Fibroblast of skin of right quadriceps (primary cell): Measurements from ENCODE around the gene PNMA8B.
A peak's percentile ranks its signal among the peaks of the same experiment; 100 is the strongest.

Source experiments
- DNase-seq: peaks from one replicate; pipeline ENCODE4 v3.0.0-alpha.2; 2013

PNMA8B gene

DNA sequence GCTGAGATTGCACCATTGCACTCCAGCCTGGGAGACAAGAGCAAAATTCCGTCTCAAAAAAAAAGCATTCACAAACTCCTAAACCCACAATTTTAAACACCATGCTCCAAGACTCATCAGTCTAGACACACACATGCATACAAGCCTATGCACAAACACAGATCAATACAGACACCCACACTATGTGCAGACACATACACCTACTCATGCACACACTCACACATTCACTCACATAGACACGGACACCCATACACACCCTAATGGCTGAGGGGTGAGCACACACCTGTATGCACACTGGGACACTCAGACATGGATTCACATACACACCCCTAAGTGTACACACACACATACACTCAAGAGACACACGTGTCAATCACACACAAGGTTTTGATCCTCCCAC, 9.3 kb downstream of the PNMA8B start:
- DNase-seq: no peak

DNA sequence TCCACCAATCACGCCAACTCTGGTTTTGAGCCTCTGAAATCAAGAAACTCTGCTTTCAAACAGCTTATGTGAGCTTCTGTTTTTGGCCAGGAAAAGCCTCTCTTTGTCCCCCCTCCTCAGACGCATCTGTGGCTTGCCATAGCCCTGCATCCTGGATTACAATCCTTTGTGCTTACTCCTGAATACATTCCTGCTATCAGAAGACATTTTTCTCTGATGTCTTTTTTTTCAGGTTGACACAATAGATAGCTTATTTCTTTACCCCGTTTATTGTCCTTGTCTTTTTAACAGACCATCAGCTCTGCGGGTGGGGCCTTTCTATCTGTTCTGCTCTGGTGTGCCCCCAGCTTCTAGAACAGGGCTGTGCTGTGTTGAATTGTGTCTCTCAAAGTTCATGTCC, 11.0 kb downstream of the PNMA8B start:
- DNase-seq: no peak

DNA sequence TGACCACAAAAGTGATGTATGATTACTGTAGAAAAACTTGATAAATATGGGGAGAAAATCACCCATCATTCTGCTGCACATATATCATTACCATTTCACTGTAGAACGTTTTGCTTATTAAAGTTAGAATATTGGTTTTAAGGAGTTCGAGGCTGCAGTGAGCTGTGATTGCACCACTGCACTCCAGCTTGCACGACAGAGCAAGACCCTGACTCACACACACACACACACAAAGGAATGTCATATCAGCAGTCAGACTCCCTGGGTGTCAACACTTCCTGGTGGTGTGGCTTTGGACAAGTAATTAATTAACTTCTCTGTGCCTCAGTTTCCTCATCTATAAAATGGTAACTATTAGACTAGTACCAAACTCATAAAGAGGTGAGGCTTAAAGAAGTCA, 13.0 kb downstream of the PNMA8B start:
- peak; percentile 67 for DNase-seq

DNA sequence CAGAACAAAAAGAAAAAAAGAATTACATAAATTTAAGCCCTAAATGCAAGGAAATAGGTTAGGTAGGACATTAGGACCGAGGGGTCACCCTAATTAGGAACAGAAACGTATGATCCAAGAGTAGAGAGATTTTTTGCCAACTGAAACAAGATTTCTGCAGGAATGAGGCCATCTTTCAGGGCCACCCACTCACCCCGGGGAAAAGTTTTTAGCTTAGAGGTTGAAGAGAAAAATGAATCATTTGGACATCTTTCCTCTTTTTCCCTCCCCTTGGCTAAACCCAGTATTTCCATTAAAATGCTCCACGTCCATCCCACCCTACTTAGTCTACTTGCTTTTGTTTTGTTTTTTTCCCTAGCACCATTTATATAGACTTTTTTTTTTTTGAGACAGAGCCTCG, 13.7 kb downstream of the PNMA8B start:
- peak; percentile 53 for DNase-seq

DNA sequence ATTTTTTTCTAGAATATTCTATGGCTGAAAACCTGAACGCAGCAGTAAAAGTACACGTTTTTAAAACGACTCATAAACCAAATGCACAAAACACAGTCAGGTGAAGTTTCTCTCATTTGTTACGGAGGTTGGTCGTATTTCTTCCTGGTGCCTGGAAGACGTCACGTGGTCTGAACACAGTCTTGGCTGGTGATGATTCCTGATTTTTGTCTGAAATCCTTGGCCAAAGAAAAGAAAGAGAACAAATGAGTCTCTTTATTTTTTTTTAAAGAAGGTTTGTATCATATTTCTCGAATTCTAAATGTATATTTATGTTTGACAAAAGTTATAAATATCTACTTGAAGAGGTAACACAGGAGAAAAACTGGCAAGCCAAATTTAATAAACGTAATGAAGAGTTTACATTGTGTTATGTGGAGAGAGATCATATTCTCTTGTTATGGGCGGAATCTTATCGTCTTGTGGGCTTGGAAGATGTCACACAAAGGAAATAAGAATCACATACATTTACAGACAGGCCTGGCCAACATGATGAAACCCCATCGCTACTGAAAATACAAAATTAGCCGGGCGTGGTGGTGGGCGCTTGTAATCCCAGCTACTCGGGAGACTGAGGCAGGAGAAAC, 14.3 kb downstream of the PNMA8B start:
- DNase-seq: no peak

DNA sequence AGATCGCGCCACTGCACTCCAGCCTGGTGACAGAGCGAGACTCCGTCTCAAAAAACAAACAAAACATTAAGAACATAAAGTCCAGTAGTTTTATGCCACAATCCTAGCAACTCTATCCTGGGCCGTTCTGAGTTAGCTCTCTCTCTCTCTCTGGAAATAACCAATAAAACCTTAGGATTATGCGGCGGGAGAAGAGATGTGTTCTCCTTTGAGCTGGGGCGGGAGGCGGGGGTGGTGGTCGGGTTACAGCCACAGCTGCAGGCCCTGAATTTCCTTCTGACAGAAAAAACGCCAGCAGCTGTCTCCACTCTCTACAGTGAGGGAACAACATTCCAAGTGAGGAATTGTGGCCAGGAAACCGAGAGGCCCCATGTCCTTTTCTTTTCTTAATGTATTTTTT, 15.3 kb downstream of the PNMA8B start:
- peak; percentile 86 for DNase-seq

DNA sequence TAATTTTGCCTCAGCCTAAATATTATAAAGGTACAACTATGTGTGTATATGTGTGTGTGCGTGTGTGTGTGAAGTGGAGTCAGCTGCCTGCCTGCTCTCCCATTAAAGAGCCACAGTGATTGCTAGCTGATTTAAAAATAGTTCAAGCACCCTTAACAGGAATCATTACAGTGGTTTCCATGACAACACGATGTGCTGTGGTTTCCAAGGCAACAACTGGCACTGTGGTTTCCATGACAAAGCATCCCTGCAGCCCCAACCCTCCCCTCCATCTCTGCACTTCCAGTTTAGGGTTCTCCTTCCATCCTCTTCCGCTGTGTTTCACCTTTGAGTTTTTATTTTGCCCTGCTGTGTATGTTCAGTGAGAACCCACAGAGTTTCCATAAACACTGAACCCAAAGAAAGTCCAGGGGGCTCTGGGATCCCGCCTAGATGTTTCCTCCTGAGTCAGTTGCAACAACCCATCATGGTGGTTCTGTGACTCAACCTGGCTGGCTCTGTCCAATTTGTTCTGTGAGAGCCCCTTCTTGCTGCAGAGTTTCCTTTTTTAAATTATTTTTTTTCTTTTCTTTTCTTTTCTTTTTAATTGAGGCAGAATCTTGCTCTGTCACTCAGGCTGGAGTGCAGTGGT, 17.2 kb downstream of the PNMA8B start:
- DNase-seq: peak; percentile 79

DNA sequence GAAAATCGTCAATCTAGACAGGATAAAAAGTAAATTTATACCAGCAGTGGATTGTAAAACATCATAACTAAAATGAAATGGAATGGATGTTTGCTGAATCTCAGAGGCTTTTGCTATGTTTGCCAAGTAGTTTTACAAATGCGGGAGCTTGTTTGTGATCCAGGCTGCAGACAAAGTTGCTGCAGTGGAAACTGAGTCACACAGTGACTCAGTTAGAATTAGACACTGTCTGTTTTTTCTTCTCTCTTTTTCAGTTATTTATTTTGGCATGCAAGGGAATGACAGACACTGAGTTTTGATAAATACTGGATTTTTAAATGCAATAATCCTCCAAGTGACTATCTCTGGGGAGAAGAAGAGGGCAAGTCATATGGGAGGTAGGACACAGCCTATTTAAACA, 19.7 kb downstream of the PNMA8B start:
- DNase-seq: no peak

DNA sequence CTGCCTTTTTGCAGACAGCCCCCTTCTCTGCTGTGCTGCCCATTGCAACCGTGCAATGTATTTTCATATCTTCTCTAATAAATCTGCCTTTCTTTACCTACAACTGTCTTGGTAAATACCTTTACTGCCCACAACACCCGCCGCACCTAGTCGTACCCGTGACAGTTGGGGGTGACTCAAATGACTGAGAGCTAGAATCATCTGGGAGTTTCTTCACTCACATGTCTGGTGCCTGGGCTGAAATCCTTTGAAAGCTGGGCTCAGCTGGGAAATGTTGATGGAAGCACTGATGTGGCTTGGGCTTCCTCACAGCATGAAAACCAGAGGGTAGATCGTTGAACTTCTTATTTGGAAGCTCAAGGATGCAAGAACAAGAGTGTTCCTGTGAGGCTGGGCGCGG, 21.5 kb downstream of the PNMA8B start:
- DNase-seq: no peak

DNA sequence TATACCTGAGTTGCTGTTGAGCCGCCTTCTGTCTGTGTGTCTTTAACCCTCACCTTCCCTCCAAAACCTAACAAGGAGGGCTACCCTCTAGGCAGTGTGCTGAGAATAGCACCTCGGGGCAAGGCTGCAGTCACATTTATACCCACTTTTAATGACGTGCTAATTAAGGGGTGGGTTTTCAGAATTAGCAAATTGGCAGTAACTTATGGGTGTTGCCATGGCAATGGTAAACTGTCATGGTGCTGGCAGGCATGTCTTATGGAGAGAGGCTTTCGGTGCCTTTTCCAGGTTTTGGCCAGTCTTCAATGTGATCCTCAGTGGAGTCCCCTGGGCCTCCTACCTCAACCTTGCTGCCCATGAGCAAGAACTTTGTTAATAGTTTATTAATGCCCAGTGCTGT, 23.1 kb downstream of the PNMA8B start:
- no peak for DNase-seq

DNA sequence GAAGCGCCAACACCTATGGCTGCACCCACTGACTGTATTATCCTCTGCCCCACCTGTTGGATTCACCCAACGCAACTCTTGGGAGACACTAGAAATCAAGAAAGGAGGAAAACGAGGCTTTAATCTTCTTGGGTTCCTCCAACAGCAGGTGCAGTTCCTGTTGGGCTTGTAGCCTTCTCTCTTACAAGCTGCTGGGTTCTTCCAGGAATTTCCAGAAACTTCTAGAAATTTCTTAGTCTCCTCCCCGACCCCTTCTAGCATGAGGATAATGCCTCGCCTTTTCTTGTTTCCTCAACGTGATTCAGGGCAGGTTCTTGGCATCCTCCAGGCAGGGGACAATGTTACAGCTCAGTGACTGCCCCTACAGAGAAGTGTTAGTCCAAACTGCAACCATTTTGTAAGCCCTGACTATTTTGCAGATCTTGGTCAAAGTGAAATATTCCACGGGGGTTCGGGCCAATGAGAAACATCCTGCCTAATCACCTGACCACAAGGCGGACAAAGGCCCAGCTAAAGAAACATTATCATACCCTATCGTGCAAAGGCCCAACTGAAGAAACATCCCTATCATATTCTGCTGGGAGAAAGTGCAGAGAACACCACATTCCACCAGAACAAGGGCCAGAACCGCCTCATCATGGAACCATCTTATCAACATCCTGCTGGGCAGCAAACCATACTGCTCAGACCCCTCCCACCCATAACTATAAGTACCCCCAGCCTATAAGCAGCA, 23.7 kb downstream of the PNMA8B start:
- no peak for DNase-seq

DNA sequence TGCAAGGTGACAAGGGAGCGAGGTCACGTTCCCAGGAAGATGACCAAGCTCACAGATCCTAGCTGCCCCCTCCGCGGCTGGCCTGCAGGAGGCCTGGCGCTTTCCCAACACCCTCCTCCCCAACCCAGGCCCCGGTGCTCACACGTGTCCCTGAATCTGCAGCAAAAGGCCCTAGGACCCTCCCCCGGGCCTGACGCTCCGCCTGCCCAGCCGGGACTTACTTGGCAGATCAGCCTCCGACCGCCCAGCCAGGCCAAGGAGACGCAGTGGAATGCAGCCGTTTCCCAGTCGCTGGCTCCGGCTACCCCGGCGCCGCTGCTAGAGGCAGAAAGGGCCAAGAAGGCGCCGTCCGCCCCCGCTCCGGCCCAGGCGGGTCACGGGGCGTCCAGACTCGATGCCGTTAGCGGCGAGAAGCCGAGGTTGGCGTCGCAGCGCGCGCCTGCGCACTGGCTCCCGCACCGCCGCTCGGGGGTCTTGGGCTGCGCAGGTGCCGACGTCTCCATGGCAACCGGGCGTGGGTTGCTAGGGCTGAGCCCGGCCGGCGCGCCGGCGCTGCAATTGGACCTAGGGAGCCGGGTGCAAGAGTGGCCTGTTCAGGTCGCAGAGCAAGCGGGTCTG, 24.4 kb downstream of the PNMA8B start, which contains the start of gene PNMA8A:
Gene PNMA8A (minus strand): TSS at position 448 of the 618 bp plus-strand sequence. CDS start 528 bp downstream, outside the sequence.
- DNase-seq: peak; percentile 72

DNA sequence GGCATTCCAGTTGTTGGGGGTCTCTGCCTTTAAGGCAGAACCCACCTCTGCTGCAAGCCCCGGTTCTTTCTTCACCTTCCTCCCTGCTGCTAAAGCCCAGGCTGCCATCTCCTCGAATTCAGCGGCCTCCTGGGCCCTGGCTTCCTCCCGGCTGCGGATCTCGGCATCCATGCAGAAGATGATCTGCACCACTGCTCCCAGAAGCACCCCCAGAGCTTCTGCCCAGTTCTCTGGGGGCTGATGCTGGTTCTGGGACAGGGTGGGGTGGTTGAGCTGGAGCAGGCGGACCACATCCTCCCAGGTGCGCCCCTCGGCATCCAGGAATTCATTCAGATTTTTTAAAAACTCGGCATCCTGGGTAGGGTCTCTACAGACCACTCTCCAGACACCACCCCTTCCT, 25.3 kb downstream of the PNMA8B start:
- DNase-seq: no peak

DNA sequence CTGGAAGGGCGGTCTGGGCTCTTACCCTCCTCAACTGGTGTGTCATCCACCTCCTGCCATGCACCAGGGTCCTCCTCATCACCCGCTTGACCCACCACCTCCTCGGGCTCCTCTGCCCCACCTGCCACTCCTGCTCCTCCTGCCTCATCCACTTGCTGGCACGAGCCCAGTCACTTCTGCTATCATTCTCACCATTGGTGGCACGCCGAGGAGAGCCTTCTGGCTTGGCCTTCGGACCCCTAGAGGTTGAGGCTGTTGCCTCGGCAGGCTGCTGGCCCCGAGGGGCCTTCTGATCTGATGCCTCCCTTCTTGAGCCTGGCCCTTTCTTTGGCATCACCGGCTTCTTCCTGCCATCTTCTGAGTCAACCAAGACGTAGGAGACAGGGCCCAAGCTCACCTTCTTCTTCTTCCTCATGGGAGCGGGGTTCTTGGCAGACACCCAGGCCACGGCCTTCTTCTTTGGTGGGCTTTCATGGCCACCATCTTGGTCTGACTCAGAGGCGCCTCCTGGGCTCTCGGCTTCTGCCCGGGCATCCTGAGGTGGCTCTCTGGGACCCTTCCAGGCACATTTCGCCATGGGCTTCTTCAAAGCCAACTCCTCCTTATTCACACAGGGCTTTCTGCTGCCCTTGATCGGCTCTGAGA, 26.0 kb downstream of the PNMA8B start:
- DNase-seq: no peak

DNA sequence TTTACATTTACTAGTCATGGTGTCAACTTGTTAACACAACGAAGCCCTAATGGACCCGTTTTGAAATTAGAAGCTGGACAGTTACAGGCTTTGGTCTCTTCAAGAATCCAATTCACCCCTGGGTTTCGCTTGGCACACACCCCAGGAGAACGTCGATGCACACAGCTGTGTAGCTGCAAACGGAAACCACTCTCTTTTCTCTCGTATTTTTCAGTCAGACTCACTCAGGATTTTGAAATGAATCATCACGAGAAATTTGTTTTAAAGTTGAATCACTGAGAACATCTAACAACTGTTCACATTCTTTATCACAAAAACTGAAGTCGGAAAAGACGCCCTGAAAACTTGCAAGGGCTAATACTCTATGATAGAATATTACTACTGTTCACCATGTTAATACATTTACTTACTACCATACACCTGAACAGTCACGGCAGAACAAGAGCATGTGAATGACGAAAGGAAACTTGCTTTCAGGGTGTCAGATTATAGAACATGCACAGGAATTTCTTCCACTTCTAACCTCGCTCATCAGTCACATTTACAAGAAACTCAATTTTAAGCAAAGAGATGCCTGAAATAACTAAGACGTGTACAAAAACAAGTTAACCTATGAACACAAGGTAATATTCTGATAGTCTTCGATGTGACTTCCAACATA, 29.0 kb downstream of the PNMA8B start:
- DNase-seq: peak; percentile 85

DNA sequence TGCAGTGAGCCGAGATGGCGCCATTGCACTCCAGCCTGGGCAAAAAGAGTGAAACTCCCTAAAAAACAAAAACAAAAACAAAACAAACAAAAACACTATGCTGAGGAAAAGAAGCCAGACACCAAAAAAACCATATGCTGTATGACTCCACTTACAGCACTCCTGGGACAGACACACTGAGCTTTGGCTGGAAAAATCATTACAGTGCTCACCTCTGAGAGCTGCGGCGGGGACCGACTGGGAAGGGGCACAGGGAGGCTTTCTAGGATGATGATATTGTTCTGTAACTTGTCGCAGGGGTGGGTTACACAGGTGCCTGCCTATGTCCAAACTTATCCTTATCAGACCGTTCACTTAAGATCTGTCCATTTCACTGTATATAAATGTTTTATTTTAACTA, 32.2 kb downstream of the PNMA8B start:
- DNase-seq: no peak

DNA sequence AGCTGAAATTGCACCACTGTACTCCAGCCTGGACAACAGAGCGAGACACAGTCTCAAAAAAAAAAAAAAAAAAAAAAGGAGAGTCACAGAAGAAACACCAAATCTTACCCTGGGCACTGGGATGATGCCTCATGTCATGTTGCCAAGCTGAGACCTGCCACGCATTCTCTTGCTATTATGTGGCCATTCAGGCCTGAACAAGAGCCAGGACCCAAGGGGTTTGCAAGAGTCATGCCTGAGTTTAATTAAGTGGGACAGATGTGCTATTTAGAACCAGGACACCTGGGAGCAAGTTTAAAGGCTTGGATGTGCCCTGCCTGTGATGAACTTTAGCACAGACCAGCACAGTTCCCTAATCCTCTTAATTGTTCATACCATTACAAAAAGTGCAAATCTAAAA, 34.1 kb downstream of the PNMA8B start:
- no peak for DNase-seq

DNA sequence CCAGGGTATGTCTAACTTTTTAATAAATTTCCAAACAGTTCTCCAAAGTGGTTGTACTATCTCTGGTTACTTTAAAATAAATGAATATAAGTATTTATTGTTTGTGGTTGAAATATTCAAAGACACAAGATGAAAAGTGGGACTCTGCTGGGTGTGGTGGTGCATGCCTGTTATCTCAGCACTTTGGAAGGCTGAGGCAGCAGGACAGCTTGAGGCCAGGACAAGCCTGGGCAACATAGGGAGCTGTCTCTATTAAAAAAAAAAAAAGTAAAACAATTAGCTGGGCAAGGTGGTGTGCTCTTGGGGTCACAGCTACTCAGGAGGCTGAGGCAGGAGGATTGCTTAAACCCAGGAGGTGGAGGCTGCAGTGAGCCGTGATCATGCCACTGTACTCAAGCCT, 34.7 kb downstream of the PNMA8B start:
- DNase-seq: no peak

DNA sequence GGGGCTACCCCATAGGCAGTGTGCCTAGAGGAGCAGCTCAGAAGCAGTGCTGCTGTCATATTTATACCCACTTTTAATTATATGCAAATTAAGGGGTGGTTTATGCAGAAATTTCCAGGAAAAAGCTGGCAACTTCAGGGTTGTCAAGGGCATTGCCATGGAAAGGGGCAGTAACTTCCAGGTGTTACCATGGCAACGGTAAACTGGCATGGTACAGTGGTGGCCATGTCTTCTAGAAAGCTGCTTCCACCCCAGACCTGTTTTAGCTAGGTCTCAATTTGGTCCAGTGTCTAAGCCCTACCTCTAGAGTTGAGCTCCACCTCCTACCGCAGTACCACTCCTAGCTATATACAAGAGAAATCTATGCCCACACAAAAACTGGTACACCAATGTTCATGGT, 35.6 kb downstream of the PNMA8B start:
- no peak for DNase-seq

DNA sequence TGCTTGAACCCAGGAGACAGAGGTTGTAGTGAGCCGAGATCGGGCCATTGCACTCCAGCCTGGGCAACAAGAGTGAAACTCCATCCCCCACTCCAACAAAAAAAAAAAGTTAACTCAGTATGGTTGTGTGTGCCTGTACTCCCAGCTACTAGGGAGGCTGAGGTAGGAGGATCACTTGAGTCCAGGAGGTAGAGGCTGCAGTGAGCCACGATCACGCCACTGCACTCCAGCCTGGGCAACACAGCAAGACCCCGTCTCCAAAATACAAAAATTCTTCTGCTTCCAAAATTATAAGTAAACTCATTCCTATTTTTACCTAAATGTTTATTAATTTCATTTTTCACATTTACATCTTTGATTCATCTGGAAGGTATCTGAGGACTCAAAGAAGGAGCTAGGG, 38.7 kb downstream of the PNMA8B start:
- no peak for DNase-seq

DNA sequence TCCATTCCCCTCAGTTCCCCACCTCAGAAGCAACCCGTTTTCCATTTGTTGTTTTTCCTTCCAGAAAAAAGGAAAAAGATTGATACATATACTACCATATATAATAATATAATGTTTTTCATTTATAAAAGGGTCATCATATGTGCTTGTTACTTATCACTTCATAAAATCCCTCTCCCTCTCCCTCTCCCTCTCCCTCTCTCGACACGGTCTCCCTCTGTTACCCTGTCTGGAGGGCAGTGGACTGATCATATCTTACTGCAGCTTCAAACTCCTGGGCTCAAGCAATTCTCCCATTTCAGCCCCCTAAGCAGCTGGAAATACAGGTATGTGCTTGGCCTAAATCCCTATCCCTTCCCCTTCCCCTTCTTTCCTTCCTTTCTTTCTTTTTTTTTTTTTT, 41.4 kb downstream of the PNMA8B start:
- DNase-seq: no peak

DNA sequence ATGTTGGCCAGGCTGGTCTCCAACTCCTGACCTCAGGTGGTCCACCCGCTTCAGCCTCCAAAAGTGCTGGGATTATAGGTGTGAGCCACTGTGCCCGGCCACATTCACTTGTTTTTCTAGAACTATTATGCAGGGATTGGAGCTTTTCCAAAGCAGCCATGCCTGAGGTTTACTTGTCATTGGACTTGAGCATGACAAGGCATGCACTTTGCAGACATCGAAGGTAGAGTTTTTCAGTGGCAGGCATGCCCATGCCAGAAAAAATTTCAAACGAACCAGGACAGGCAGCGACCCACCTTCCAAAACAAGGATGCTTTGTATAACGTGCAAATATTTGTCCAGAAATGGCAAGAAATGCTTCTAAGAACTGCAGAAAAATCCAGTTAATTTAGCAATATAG, 42.0 kb downstream of the PNMA8B start:
- no peak for DNase-seq

DNA sequence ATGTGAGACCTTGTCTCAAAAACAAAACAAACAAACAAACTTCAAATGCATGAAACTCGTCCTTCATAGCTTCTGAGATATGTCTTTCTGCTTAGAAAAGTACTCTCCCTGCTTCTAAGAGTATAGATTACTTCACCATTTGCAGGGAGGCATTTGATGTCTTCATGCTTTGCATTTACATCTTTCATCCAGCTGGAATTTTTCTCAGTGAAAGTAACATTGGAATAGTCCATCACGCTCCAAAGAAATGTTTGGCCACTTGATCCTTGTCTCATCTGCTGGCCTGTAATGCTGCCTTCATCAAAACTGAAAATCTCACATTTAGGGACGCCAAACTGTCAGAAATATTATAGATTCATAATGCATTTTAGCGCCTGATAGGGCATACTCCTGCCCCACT, 43.5 kb downstream of the PNMA8B start:
- DNase-seq: no peak
